SH-SY5Y (cell line): ENCODE data around the gene SKAP1.

ENCODE experiments used
- GATA2 ChIP-seq: IDR thresholded peaks from 2 replicates; pipeline ENCODE4 v1.6.1; 2011; ENCODE audit warnings: mild to moderate bottlenecking, low read depth, low read length
- GATA3 ChIP-seq: IDR thresholded peaks from 2 replicates; pipeline ENCODE4 v1.6.1; 2011; ENCODE audit warnings: low read depth, mild to moderate bottlenecking, low read length, moderate library complexity

- TF ChIP-seq GATA2 (no peak), GATA3 (no peak)
Measured at GRCh38 chr17:48427598-48427997, 2.4 kb downstream of the SKAP1 start.
